ENCODE measurements around the gene RPP25L.
A peak's percentile ranks its signal among the peaks of the same experiment; 100 is the strongest.

DNA sequence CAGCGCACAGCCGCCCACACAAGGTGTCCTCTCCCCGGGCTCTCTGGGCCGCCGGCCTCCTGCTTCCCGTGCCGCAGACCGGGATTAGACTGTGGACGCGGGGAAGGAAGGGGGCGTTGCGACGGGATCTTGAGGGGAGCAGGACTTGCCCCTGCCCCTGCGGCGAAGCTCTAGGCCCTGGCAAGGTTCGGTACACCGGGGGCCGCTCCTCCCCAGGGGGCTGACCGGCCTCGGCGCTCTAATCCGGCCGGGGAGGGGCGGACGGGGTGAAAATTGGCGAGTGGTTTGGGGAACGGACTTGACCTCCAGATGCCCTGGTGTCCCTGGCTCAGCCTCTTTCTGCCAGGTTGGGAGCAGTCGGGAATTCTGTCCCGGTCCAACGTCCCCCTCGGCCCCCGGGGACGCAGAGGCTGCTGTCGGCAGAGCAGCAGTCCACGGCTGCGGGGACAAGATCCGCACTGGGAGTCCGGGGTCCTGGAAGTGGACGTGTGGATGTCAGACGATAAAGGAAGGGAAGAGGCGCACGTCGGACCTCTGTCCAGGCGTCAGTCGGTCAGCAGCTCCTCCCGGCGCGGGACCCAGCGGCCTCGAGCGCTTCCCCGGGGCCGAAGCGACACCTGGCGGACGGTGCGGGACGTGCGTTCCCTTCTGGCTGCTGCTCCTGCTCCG is 20.5 kb downstream of the RPP25L start:
- TF ChIP-seq, protein P1, sequence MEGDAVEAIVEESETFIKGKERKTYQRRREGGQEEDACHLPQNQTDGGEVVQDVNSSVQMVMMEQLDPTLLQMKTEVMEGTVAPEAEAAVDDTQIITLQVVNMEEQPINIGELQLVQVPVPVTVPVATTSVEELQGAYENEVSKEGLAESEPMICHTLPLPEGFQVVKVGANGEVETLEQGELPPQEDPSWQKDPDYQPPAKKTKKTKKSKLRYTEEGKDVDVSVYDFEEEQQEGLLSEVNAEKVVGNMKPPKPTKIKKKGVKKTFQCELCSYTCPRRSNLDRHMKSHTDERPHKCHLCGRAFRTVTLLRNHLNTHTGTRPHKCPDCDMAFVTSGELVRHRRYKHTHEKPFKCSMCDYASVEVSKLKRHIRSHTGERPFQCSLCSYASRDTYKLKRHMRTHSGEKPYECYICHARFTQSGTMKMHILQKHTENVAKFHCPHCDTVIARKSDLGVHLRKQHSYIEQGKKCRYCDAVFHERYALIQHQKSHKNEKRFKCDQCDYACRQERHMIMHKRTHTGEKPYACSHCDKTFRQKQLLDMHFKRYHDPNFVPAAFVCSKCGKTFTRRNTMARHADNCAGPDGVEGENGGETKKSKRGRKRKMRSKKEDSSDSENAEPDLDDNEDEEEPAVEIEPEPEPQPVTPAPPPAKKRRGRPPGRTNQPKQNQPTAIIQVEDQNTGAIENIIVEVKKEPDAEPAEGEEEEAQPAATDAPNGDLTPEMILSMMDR (IDR thresholded peaks at IDR 0.05) = peak; percentile 82
- TF ChIP-seq EZH2 (IDR thresholded peaks at IDR 0.05) = peak; percentile 97
